ENCODE results near the gene PCCB.
"Not testable (repeated sequence)": the region's sequence is repeated elsewhere in the genome, so short reads cannot be mapped to it uniquely, and the experiment has no call there.

The PCCB gene

GRCh38 chr3:136330900-136331299 is 80.8 kb downstream of the PCCB start:
- no peak for DNase-seq

GRCh38 chr3:136332302-136332701 is 82.2 kb downstream of the PCCB start:
- no peak for DNase-seq

GRCh38 chr3:136332776-136333175 is 82.6 kb downstream of the PCCB start:
- no peak for DNase-seq

GRCh38 chr3:136334209-136334608 is 84.1 kb downstream of the PCCB start:
- no peak for DNase-seq

GRCh38 chr3:136334726-136335125 is 84.6 kb downstream of the PCCB start:
- not testable (repeated sequence) for DNase-seq

GRCh38 chr3:136336329-136337100 is 86.4 kb downstream of the PCCB start:
- DNase-seq = no peak

GRCh38 chr3:136343446-136343845 is 93.3 kb downstream of the PCCB start:
- no peak for DNase-seq

- no peak for DNase-seq
Observed at GRCh38 chr3:136343873-136344555, 93.9 kb downstream of the PCCB start.

GRCh38 chr3:136346486-136346885 is 96.3 kb downstream of the PCCB start:
- no peak for DNase-seq

- DNase-seq = no peak
Observed at GRCh38 chr3:136350132-136350531, 100.0 kb downstream of the PCCB start.

- DNase-seq = no peak
Observed at GRCh38 chr3:136350557-136350956, 100.4 kb downstream of the PCCB start.

- no peak for DNase-seq
Observed at GRCh38 chr3:136351351-136351750, 101.2 kb downstream of the PCCB start.

- no peak for DNase-seq
Observed at GRCh38 chr3:136351905-136352304, 101.8 kb downstream of the PCCB start.

GRCh38 chr3:136353461-136353860 is 103.3 kb downstream of the PCCB start:
- DNase-seq = no peak

- DNase-seq = no peak
Observed at GRCh38 chr3:136366289-136366688, 116.1 kb downstream of the PCCB start.

GRCh38 chr3:136375800-136376199 is 125.7 kb downstream of the PCCB start:
- not testable (repeated sequence) for DNase-seq

- no peak for DNase-seq
Observed at GRCh38 chr3:136377508-136377907, 127.4 kb downstream of the PCCB start.

- no peak for DNase-seq
Observed at GRCh38 chr3:136378011-136378410, 127.9 kb downstream of the PCCB start.
